Stimulated activated CD8-positive, alpha-beta memory T cell treated with anti-CD3 and anti-CD28 coated beads, Interleukin-7, amount 100 ng/mL, for 48 hours (primary cell): Measurements from ENCODE around the gene GSTM3.

Experiments used
- DNase-seq, 2 donors: peaks; one replicate each; pipeline ENCODE4 v3.0.0-alpha.2; 2020; ENCODE audit warnings: low read depth in 1 of 2; ENCODE audit errors: extremely low read depth in 1 of 2

Gene GSTM3

DNA sequence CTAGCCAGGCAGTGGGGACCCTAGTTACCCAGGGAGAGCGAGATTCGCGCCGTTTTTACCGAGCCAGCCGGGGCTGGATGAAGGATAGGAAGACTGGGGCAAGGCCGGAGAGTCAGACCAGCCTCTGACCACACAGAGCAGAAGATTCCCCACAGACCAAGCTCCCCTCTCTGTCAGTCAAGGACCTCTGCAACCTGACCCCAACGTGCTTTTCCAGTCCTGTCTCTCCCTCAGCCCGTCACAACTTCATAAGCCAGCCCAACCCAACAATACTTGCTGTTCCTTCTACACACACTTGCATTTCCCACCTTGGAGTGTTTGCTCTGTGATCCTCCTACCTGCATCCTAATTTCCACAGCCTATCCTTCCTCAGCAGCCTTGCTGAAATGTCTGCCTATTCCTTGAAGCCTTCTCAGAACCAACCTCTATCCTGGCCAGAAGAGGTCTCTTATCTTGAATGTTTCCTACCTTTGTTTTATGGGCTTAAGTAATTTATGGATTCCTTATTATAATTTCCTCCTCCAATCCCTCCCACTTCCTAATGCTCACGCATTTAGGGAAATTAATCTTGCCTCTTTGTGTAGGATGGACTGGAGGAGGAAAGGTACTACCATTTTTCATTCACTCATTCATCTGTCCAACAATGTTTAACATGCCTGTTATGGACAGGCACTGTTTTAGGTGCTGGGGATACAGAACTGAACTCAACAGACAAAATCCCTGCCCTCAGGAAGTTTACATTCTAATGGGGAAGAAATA, at the start of gene GSTM3:
GSTM3 (minus strand) TSS at position 424 of the 759 bp plus-strand sequence. CDS start 751 bp downstream, outside the sequence.
- DNase-seq: no peak

- DNase-seq: no peak
These were observed 49.5 kb upstream of the GSTM3 start for GRCh38 chr1:109790329-109790728.

DNA sequence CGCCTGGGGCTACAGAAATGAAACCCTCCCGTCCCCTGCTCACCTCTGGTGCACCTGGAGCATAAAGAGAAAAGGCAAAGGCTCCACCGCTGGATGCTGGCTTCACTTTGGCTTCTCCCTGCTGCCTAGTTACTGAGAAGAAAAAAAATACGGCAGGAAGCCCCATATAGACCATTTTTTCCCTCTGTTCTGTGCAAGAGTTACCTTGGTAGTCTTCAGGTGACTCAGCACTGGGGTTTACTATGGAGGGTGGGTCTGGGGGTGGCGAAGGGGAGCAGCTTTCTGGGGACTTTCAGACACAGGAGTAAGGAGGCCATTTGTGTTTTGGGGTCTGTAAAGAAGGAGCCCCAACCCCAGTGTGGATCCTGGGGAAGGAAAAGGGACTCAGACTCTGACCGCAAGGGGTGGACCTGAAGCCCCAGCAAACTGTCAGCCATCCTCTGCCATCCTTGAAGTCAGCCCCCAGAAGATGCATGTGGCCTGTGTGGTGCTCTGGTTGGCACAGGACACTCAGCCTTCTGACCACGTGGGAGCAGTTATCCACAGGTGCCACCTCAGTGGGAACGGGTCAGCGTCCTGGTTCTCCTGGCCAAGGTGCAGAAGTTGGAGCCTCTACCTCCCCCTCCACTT, 48.8 kb upstream of the GSTM3 start:
- no peak for DNase-seq

DNA sequence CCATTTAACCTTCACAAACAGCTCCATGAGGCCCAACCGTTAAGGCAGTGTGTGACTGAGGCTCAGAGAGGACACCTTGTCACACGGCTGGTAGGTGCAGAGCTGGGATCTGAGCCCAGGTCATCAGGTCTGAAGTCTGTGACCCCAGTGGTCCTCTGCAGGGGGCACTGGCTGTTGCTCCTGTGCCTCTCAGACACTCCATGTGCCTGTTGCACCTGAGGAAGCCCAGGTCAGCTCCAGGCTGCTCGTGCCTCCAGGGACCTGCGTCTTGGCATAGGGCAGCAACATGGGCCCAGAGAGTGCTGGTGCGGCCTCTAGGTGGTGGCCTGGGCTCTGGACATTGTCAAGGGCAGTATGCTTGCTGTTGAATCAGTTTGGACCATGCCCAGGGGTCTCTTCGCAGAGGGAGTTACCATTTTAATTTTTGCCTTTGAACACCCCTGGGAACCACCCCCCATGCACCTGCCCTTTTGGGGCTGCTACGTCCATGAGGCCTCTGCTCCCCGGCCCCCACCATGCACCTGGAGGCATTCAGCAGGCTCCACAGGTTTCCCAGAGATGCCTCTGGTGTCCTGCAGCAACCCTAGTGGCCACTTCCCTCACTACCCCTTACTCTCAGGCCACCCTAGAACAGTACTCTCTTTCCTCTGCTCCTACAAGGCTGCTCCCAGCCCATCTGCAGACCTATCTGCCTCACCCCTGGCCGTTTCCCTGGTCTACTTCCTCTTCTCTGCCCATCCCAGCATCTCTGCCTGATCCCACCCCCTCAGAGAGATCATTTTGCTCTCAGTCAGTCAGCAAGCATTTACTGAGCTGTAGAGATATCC, 48.1 kb upstream of the GSTM3 start:
- DNase-seq: no peak

DNA sequence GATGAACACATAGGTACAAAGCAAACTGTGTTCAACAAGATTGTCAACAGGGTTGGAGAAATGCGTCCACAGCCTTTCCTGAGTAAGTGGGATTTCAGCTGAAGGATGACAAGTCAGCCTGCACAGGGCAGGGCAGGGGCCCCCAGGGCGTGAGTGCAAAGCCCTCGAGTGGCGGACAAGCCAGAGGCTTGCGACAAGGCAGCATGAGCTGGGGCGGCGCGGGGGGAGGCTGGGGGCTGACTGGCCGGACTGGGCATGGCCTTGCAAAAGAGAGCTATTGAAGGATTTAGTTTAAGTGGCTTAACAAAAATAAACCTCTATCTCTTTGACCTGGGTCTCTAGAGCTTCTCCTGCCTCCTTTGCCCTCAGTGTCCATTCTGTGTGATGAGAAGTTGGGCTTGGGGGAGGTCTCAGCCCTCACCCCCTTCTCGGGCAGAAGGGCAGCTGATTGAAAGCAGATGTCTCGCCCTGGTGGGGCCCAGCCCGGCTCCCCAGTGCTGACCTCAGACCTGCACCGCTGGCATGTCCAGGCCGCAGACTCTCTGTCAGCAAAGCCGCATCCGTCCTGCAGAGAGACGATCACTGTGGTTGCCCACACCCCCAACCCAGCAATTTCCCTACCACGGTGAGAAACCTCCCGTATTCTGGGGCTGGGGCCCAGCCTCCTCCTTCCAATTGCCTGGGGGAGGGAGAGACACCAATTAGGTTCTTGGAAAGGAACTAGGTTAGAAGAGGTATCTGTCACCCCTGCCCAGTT, 47.2 kb upstream of the GSTM3 start:
- no peak for DNase-seq

GRCh38 chr1:109787211-109787844, 46.5 kb upstream of the GSTM3 start:
- DNase-seq: no peak

DNA sequence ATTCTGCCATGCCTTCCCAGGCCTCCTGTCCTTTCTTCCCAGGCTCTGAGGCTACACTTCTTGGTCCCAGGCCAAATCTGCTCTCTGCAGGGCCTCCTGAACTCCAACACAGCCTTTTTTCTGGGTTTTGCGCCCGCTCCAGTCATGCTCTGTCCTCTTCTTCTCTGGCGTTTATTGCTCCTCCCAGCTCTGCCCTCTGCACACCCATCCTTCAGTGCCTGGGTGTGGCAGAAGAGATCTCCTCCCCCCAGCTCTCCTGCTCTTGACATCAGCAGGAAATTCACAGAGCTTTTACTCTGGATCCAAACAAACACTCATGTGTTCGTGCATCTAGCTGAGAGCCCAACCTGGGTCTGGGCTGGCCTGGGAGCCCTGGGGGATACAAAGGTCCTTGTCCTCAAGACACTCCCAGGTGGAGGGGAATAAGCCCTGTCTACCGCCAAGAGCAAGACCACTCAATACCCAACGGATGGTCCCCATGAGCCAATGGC, 45.7 kb upstream of the GSTM3 start:
- DNase-seq: no peak

DNA sequence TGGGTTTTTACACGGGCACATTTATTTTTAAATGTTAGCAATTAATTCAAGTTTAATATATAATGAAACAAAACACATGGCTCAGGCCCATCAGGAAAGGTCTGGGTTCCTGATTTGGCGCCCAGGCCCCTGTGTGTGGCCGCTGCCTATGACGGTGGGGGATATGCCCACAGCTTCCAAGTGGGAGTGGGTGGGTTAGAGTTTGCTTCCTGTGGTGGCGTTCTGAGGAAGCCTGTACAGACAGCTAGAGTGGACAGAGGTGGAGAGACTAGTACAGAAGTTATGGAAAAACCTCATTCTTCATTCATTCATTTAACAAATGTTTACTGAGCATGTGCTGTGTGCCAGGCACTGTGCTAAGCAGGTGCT, 45.3 kb upstream of the GSTM3 start:
- no peak for DNase-seq

DNA sequence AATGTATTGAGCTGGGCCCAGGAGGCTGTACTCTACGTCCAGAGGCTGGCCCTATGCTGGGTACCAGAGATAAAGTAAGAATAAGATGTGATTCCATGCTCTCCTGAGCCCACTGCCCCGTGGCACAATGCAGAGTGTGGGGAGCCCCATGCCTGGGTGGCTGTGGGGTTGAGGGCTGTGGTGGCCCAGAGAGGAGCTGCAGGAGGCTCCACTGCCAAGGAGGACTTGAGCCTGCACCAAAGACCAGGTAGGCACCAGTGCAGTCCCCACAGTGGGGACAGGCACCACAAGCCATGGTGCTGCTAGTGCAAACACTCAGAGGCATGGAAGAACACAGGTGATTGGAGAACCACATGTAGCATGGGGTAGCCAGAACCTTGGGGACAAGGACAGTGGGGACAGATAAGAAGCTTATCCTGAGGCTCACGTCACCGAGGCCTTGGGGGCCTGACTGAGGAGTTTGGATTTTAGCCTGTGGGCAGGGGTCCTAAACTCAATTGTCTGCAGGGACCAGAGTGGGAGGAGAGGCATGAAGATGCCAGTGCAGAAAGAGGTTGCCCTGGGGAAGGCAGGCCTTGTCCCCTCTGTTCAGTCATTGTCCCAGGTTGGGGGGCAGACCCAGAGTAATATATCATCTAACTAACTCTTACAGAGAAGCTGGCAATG, 44.7 kb upstream of the GSTM3 start:
- DNase-seq: no peak

DNA sequence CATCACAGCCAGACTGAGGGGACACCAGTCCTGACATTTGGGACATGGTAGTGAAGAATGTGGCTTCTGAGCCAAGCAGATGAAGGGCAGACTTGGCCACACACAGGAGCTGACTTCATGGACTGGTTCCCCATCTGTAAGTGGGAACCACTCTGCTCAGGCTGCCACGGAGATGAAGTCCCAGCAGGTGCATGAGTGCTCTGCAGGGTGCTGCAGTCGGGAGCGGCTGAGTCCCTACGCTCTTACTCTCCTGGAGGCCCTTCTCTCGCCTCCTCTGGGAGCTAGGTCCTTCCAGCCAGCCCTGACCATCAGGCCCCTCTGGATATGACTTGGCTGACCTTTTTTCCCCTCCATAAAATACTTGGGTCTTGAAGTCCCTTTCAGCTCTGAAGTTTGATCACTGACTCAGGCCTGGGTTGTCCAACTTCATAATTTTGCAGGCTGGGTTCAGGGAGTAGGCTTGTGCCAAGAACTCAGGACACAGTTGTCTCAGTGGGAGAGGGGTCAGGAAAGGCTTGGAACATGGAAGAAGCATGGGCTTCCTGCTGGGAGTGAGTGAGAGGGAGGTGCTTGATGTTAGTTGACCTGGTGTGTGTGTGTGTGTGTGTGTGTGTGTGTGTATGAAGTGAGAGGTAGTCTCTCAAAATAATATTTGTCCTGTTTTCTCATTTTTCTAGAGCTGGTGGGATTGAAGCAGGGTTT, 43.9 kb upstream of the GSTM3 start:
- DNase-seq: no peak

DNA sequence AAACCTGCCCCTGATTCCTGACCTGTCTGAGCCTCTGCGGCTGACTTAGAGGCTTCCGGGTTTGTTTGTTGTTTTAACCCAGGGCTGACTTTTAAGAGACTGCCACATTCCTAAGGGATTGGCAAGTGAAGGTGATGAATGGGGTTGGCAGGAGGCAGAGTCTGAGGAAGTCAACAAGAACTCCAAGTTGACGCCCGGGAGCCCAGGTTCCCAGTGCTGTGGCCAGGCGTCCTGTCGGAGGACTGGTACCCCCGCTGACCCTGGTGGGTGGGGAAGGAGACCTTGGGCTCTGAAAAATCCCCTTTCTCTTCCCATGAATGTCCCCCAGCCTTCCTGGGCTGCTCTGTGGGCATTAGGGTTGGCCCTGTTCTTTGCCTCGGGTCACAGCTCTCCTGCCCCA, 42.6 kb upstream of the GSTM3 start:
- DNase-seq: no peak

DNA sequence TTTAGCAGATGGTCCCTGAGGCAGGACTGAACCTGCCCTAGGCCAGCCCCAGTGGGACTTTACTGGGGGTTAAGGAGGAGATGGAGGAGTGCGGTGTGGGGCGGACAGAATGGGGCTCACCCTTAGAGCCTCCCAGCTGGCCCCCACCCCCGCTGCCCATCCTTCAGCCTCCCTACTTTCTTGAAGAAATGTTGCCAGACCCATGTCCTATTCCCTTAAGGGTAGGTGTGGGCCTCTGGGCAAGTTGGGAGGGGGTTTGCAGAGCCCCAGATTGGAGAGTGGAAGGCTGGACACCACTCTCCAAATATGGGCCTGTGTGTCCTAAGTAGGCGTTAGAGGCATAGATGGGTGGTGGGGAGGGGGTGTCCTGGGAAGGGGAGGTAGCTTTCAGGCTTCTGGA, 42.1 kb upstream of the GSTM3 start:
- no peak for DNase-seq

- DNase-seq: no peak
These were observed 41.7 kb upstream of the GSTM3 start for GRCh38 chr1:109782514-109782913.

DNA sequence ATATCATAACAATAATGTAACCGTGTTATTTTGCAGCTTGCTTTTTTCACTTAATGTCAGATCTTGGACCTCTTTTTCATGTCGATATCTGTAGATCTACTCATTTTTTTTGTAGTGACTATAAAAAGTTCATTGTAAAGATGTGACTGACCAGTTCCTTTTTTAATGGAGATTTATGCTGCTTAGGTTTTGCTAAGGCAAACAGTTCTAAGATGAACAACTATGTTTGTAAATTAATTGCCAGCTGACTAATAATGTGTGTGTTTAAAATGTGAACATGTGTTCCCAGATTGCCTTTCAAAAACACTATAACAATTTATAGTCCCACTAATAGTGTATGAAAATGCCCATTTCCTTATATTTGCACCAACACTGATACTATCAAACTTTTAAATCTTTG, 41.0 kb upstream of the GSTM3 start:
- no peak for DNase-seq

- DNase-seq: no peak
These were observed 40.1 kb upstream of the GSTM3 start for GRCh38 chr1:109780982-109781381.

GRCh38 chr1:109777980-109778625, 37.3 kb upstream of the GSTM3 start:
- no peak for DNase-seq

- DNase-seq: no peak
These were observed 36.6 kb upstream of the GSTM3 start for GRCh38 chr1:109777436-109777835.

GRCh38 chr1:109776911-109777310, 36.1 kb upstream of the GSTM3 start:
- DNase-seq: peak; percentile 57 to 69
